ENCODE data around the gene KLF11.

KLF11 gene

GRCh38 chr2:10042301-10043161 is 819 bp upstream of the KLF11 start:
- DNase-seq (ENCODE audit: low read depth) = no peak

GRCh38 chr2:10043906-10044601 is 704 bp downstream of the KLF11 start:
- peak; percentile 90 for DNase-seq (ENCODE audit: low read depth)

- no peak for DNase-seq (ENCODE audit: low read depth)
Measured at GRCh38 chr2:10045561-10046355, 2.4 kb downstream of the KLF11 start.

- no peak for DNase-seq (ENCODE audit: low read depth)
Measured at GRCh38 chr2:10046931-10047330, 3.6 kb downstream of the KLF11 start.

- DNase-seq (ENCODE audit: low read depth) = no peak
Measured at GRCh38 chr2:10047616-10048500, 4.5 kb downstream of the KLF11 start.

- no peak for DNase-seq (ENCODE audit: low read depth)
Measured at GRCh38 chr2:10048501-10049171, 5.3 kb downstream of the KLF11 start.

GRCh38 chr2:10052216-10052615 is 8.9 kb downstream of the KLF11 start:
- no peak for DNase-seq (ENCODE audit: low read depth)

GRCh38 chr2:10053351-10053750 is 10.0 kb downstream of the KLF11 start:
- no peak for DNase-seq (ENCODE audit: low read depth)

GRCh38 chr2:10054424-10054823 is 11.1 kb downstream of the KLF11 start:
- DNase-seq (ENCODE audit: low read depth) = no peak

GRCh38 chr2:10054976-10055375 is 11.6 kb downstream of the KLF11 start:
- DNase-seq (ENCODE audit: low read depth) = no peak

- no peak for DNase-seq (ENCODE audit: low read depth)
Measured at GRCh38 chr2:10056439-10056838, 13.1 kb downstream of the KLF11 start.

GRCh38 chr2:10057231-10058107 is 14.1 kb downstream of the KLF11 start:
- no peak for DNase-seq (ENCODE audit: low read depth)

GRCh38 chr2:10058251-10059015 is 15.1 kb downstream of the KLF11 start:
- DNase-seq (ENCODE audit: low read depth) = no peak

- no peak for DNase-seq (ENCODE audit: low read depth)
Measured at GRCh38 chr2:10059016-10059351, 15.6 kb downstream of the KLF11 start.

GRCh38 chr2:10059552-10060335 is 16.4 kb downstream of the KLF11 start:
- no peak for DNase-seq (ENCODE audit: low read depth)

GRCh38 chr2:10061221-10061925 is 18.0 kb downstream of the KLF11 start:
- DNase-seq (ENCODE audit: low read depth) = no peak

- no peak for DNase-seq (ENCODE audit: low read depth)
Measured at GRCh38 chr2:10062931-10063365, 19.6 kb downstream of the KLF11 start.

GRCh38 chr2:10063566-10063965 is 20.2 kb downstream of the KLF11 start:
- no peak for DNase-seq (ENCODE audit: low read depth)
